Ishikawa (cell line): ENCODE results near the gene CHD1.

Experiments used
- CEBPB ChIP-seq: IDR thresholded peaks from 2 replicates; pipeline ENCODE4 v1.6.1; 2012
- CREB1 ChIP-seq: IDR thresholded peaks from 2 replicates; pipeline ENCODE4 v1.6.1; 2012; ENCODE audit warnings: low read depth
- EGR1 ChIP-seq: IDR thresholded peaks from 2 replicates; pipeline ENCODE4 v1.6.1; 2012
- EP300 ChIP-seq: IDR thresholded peaks from 2 replicates; pipeline ENCODE4 v1.6.1; 2012; ENCODE audit warnings: borderline replicate concordance
- FOXM1 ChIP-seq: IDR thresholded peaks from 2 replicates; pipeline ENCODE4 v1.6.1; 2012; ENCODE audit warnings: low read depth, borderline replicate concordance
- MAX ChIP-seq: IDR thresholded peaks from 2 replicates; pipeline ENCODE4 v1.6.1; 2012
- NFIC ChIP-seq: IDR thresholded peaks from 2 replicates; pipeline ENCODE4 v1.6.1; 2012
- RAD21 ChIP-seq: IDR thresholded peaks from 2 replicates; pipeline ENCODE4 v1.6.1; 2012; ENCODE audit warnings: low read depth
- REST ChIP-seq: IDR thresholded peaks from 2 replicates; pipeline ENCODE4 v1.6.1; 2012; ENCODE audit warnings: low read depth, mild to moderate bottlenecking
- TAF1 ChIP-seq: IDR thresholded peaks from 2 replicates; pipeline ENCODE4 v1.6.1; 2012; ENCODE audit warnings: low read depth, mild to moderate bottlenecking
- TCF12 ChIP-seq: IDR thresholded peaks from 2 replicates; pipeline ENCODE4 v1.6.1; 2012; ENCODE audit warnings: low read depth
- TEAD4 ChIP-seq: IDR thresholded peaks from 2 replicates; pipeline ENCODE4 v1.6.1; 2012
- USF1 ChIP-seq: IDR thresholded peaks from 2 replicates; pipeline ENCODE4 v1.6.1; 2012
- YY1 ChIP-seq: IDR thresholded peaks from 2 replicates; pipeline ENCODE4 v1.6.1; 2012; ENCODE audit warnings: low read depth
- ZBTB7A ChIP-seq: IDR thresholded peaks from 2 replicates; pipeline ENCODE4 v1.6.1; 2012; ENCODE audit warnings: low read depth

CHD1 gene

GRCh38 chr5:98827588-98828284, 101.1 kb downstream of the CHD1 start:
- no peak for TF ChIP-seq CEBPB

GRCh38 chr5:98827161-98827560, 101.6 kb downstream of the CHD1 start:
- no peak for TF ChIP-seq CEBPB
- TF ChIP-seq RAD21 = peak; percentile 72
- TF ChIP-seq TAF1 = no peak
- TF ChIP-seq CREB1 = no peak
- TF ChIP-seq REST = no peak
- no peak for TF ChIP-seq NFIC

GRCh38 chr5:98825582-98826375, 103.0 kb downstream of the CHD1 start:
- no peak for TF ChIP-seq CREB1

GRCh38 chr5:98816582-98817222, 112.1 kb downstream of the CHD1 start:
- TF ChIP-seq FOXM1 (no peak), NFIC (peak; percentile 24; the same call in 1 of the 2 replicates)

GRCh38 chr5:98813755-98814154, 115.1 kb downstream of the CHD1 start:
- TF ChIP-seq USF1 (no peak), CREB1 (no peak), EP300 (no peak), CEBPB (no peak), TCF12 (no peak), FOXM1 (no peak)

- TF ChIP-seq ZBTB7A (no peak), EGR1 (no peak), TAF1 (no peak), RAD21 (no peak), EP300 (no peak), USF1 (no peak), NFIC (no peak), YY1 (no peak), REST (no peak), FOXM1 (no peak), MAX (no peak), TCF12 (no peak), CEBPB (no peak), CREB1 (no peak), TEAD4 (no peak)
Observed at GRCh38 chr5:98810206-98810605, 118.6 kb downstream of the CHD1 start.

GRCh38 chr5:98807806-98808205, 121.0 kb downstream of the CHD1 start:
- TF ChIP-seq YY1 (no peak), FOXM1 (no peak), TAF1 (no peak), CREB1 (no peak), USF1 (no peak), CEBPB (no peak), TEAD4 (no peak), EGR1 (no peak), TCF12 (no peak), EP300 (no peak), RAD21 (no peak), MAX (no peak), NFIC (no peak), REST (no peak)
